Fibroblast of lung (primary cell): ENCODE results near the gene SLC25A41. TPM values are rescaled to one million over a fixed set of nuclear protein-coding genes. Genes with fewer than 3 reads are reported as not detected.

Source experiments
- DNase-seq, 2 donors: peaks; one replicate each; pipeline versions ENCODE4 v3.0.0 to v3.0.0-alpha.2; 2010; ENCODE audit warnings: low read depth in 2 of 2
- H2AFZ ChIP-seq: 2 replicates; pipeline ENCODE4 v1.5.1; 2012; ENCODE audit warnings: low read length, control low read depth, inconsistent platforms
- H3K27ac ChIP-seq: 2 replicates; pipeline ENCODE4 v1.5.1; 2011; ENCODE audit warnings: low read length, control low read depth; ENCODE audit not compliant: insufficient read depth
- H3K27me3 ChIP-seq: 2 replicates; pipeline ENCODE4 v1.5.1; 2011; ENCODE audit warnings: mild to moderate bottlenecking, low read length; ENCODE audit not compliant: control insufficient read depth, insufficient read depth
- H3K36me3 ChIP-seq: 2 replicates; pipeline ENCODE4 v1.5.1; 2011; ENCODE audit warnings: low read length; ENCODE audit not compliant: control insufficient read depth, insufficient read depth
- H3K4me1 ChIP-seq: 2 replicates; pipeline ENCODE4 v1.5.1; 2011; ENCODE audit warnings: low read length; ENCODE audit not compliant: control insufficient read depth, insufficient read depth; ENCODE audit errors: extremely low read depth
- H3K4me2 ChIP-seq: 2 replicates; pipeline ENCODE4 v1.5.1; 2011; ENCODE audit warnings: low read length, control low read depth; ENCODE audit not compliant: insufficient read depth; ENCODE audit errors: extremely low read depth
- H3K4me3 ChIP-seq, 4 experiments: fragments of 200-600 bp in 1 of 4; sonication (generic) in 1 of 4; replicated peaks in 1 of 4; 2 replicates each; pipeline ENCODE4 v1.5.1; 2011 to 2016; ENCODE audit warnings: low read length in 4 of 4, low read depth in 3 of 4, mild to moderate bottlenecking in 3 of 4, control low read depth in 2 of 4, inconsistent platforms in 1 of 4, mixed read lengths in 1 of 4; ENCODE audit not compliant: insufficient read depth in 1 of 4; ENCODE audit errors: control extremely low read depth in 1 of 4
- H3K79me2 ChIP-seq: 2 replicates; pipeline ENCODE4 v1.5.1; 2012; ENCODE audit warnings: mild to moderate bottlenecking, low read length, inconsistent platforms; ENCODE audit not compliant: control insufficient read depth, insufficient read depth
- H3K9ac ChIP-seq: 2 replicates; pipeline ENCODE4 v1.5.1; 2011; ENCODE audit warnings: mild to moderate bottlenecking, low read length, control low read depth; ENCODE audit not compliant: insufficient read depth
- H3K9me3 ChIP-seq: 2 replicates; pipeline ENCODE4 v1.5.1; 2012; ENCODE audit warnings: low read depth, low read length; ENCODE audit not compliant: control insufficient read depth, insufficient read depth
- H4K20me1 ChIP-seq: 2 replicates; pipeline ENCODE4 v1.5.1; 2011; ENCODE audit warnings: low read length; ENCODE audit not compliant: control insufficient read depth, insufficient read depth; ENCODE audit errors: extremely low read depth
- CTCF ChIP-seq, 2 donors: IDR thresholded peaks in 1 of 2; conservative IDR thresholded peaks in 1 of 2; 1 replicate in 1 of 2; 2 replicates in 1 of 2; pipeline ENCODE4 v1.5.1; 2011 to 2012; ENCODE audit warnings: low read length in 2 of 2, control low read depth in 1 of 2, inconsistent platforms in 1 of 2, low read depth in 1 of 2, mild to moderate bottlenecking in 1 of 2
- EZH2 ChIP-seq: IDR thresholded peaks from 2 replicates; pipeline ENCODE4 v1.5.1; 2012; ENCODE audit warnings: low read length, control low read depth, mild to moderate bottlenecking; ENCODE audit errors: missing control alignments
- polyA minus RNA-seq: library from RNA; depleted of rRNA, polyadenylated mRNA; stranded (reverse); fragments of >200 nt; gene quantifications from 2 replicates; pipeline ENCODE4 v1.2.3, GENCODE V29; 2011; ENCODE audit warnings: low replicate concordance
- polyA plus RNA-seq, 2 donors: library from polyadenylated mRNA; depleted of rRNA in 1 of 2; stranded (reverse) in 1 of 2; unstranded in 1 of 2; fragments of >200 nt; gene quantifications; 2 replicates each; pipeline ENCODE4 v1.2.1, GENCODE V29; 2011 to 2012; ENCODE audit warnings: missing spikeins in 1 of 2
- total RNA-seq: library from RNA; depleted of rRNA; stranded (reverse); fragments of >200 nt; gene quantifications from 2 replicates; pipeline ENCODE4 v1.2.1, GENCODE V29; 2014

The SLC25A41 gene
- under 0.01 and 0.26 TPM in 2 replicates for total RNA-seq
- 0.03 TPM in 1 of 2 replicates, not detected in the other for polyA plus RNA-seq
- not detected in 2 replicates for polyA plus RNA-seq (2012)
- polyA minus RNA-seq: 0.26 TPM in 1 of 2 replicates, not detected in the other

- H4K20me1 ChIP-seq: no peaks in the 10 kb centered on the region
- no peaks in the 10 kb centered on the region for H3K36me3 ChIP-seq
- H3K9ac ChIP-seq: no peak within 1 kb of the TSS
- no peak within 1 kb of the TSS for H3K27ac ChIP-seq
- no peaks in the 10 kb centered on the region for H3K79me2 ChIP-seq
- H3K4me3 ChIP-seq: no peak within 1 kb of the TSS
- H3K9me3 ChIP-seq: no peaks in the 10 kb centered on the region
- TF ChIP-seq EZH2 (no peak), CTCF (conservative IDR thresholded peaks at IDR 0.05 in 1 of 2, IDR thresholded peaks at IDR 0.05 in 1 of 2; ENCODE audit: low read depth in 1 of 2, low read length in 2 of 2) (no peak)
- no peaks in the 10 kb centered on the region for H3K4me1 ChIP-seq
- H3K27me3 ChIP-seq: peaks cover 3% of the 10 kb centered on the region
- H3K4me2 ChIP-seq: no peak within 1 kb of the TSS
- no peak within 1 kb of the TSS for H2AFZ ChIP-seq
- DNase-seq: no peak
Measured at GRCh38 chr19:6433663-6434062, at the start of gene SLC25A41. Gene SLC25A41 (minus strand): TSS chr19:6433763. CDS start chr19:6433693, 70 bp downstream.

DNA sequence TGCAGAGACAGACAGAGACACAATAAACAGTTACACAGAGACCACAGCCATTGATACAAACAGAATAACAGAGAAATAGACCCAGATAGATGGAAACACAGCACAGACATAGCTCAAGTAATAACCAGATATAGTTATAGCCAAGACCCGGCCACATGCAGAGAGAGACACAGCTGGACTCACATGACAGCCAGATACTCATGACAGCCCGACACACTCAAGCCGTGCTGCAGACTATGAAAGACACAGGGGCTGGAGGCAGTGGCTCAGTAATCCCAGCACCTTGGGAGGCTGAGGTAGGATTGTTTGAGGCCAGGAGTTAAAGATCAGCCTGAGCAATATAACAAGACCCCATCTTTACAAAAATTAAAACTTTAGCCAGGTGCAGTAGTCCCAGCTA lies 49.7 kb upstream of the SLC25A41 start:
- TF ChIP-seq CTCF (conservative IDR thresholded peaks at IDR 0.05 in 1 of 2, IDR thresholded peaks at IDR 0.05 in 1 of 2; ENCODE audit: low read depth in 1 of 2, low read length in 2 of 2): no peak
- no peak for TF ChIP-seq EZH2
- Histone ChIP-seq H3K9me3 (no peaks in the 10 kb centered on the region), H3K27me3 (no peaks in the 10 kb centered on the region), H3K4me1 (no peaks in the 10 kb centered on the region), H3K27ac (no peak overlapping the region), H3K36me3 (no peaks in the 10 kb centered on the region), H3K79me2 (no peaks in the 10 kb centered on the region), H2AFZ (no peak overlapping the region), H4K20me1 (no peaks in the 10 kb centered on the region), H3K4me3 (no peak overlapping the region), H3K9ac (no peak overlapping the region), H3K4me2 (no peak overlapping the region)
- no peak for DNase-seq

GRCh38 chr19:6482343-6482686 lies 48.8 kb upstream of the SLC25A41 start:
- no peak for TF ChIP-seq CTCF (conservative IDR thresholded peaks at IDR 0.05 in 1 of 2, IDR thresholded peaks at IDR 0.05 in 1 of 2; ENCODE audit: low read depth in 1 of 2, low read length in 2 of 2)
- no peak for TF ChIP-seq EZH2
- Histone ChIP-seq H2AFZ (no peak overlapping the region), H4K20me1 (no peaks in the 10 kb centered on the region), H3K4me3 (no peak overlapping the region), H3K27ac (no peak overlapping the region), H3K9me3 (no peaks in the 10 kb centered on the region), H3K79me2 (no peaks in the 10 kb centered on the region), H3K9ac (no peak overlapping the region), H3K4me1 (no peaks in the 10 kb centered on the region), H3K36me3 (no peaks in the 10 kb centered on the region), H3K4me2 (no peak overlapping the region), H3K27me3 (no peaks in the 10 kb centered on the region)
- no peak for DNase-seq
